A549 (cell line): ENCODE results near the gene ERO1B.

Experiments used
- CTCF ChIP-seq: fragments of >200 bp; sonication (Bioruptor Twin); formaldehyde crosslinking; IDR thresholded peaks from 3 replicates; pipeline ENCODE4 v1.5.1; 2016
- HMGXB4 ChIP-seq: fragments of 250-450 bp; sonication (Bioruptor Pico); IDR thresholded peaks from 2 replicates; pipeline ENCODE4 v1.5.0; 2021; ENCODE audit warnings: mild to moderate bottlenecking, moderate library complexity, borderline replicate concordance
- NPAS2 ChIP-seq: fragments of 250-450 bp; sonication (Bioruptor Pico); IDR thresholded peaks from 2 replicates; pipeline ENCODE4 v1.8.0; 2022; ENCODE audit warnings: mild to moderate bottlenecking, moderate library complexity, borderline replicate concordance
- TP53 ChIP-seq: fragments of 250-450 bp; sonication (Bioruptor Pico); IDR thresholded peaks from 2 replicates; pipeline ENCODE4 v1.5.0; 2021; ENCODE audit warnings: mild to moderate bottlenecking, moderate library complexity

GRCh38 chr1:236308827-236309226 is 27.1 kb upstream of the ERO1B start:
- TF ChIP-seq TP53 (CRISPR knock-in tag), result no peak
- no peak for TF ChIP-seq NPAS2
- TF ChIP-seq HMGXB4, result no peak
- TF ChIP-seq CTCF, result no peak
